GM19372 (cell line): ENCODE data around the gene SCAPER.
"Not testable (repeated sequence)": the region's sequence is repeated elsewhere in the genome, so short reads cannot be mapped to it uniquely, and the experiment has no call there.

ENCODE experiments used
- ATAC-seq: cut with Tn5 transposase; IDR thresholded peaks from one replicate; pipeline ENCODE4 v1.9.1; 2021; ENCODE audit warnings: mild to moderate bottlenecking, low read depth, moderate library complexity; ENCODE audit not compliant: unreplicated experiment

The SCAPER gene

GRCh38 chr15:76439542-76439941 is 465.6 kb downstream of the SCAPER start:
- no peak for ATAC-seq

DNA sequence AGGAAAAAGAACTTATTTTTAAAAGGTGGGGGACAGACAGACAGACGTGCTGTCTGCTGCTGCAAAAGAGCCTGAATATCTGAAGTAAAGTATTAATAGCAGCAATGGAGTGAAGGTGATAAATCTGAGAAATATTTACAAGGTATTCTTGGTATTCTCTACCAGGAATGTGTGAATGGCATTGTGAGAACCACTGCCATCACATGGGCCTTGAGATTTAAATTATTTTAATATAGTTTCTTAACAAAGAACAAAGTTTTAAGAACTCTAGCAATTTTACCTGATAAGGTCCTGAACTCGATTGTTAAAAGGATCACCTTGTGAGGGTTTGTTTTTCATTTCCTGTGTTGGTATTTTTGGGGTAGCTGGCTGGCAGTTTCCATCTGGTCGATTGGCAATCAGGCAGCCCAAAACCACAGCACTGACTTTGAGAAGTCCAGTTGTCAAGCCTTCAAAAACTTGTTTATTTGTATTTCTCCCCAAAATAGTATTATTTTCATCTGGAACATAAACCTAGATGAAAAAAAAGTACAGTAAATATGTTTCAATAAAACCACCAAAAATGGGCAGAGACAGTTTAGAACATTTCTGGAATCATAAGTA is 471.2 kb downstream of the SCAPER start:
- ATAC-seq, result no peak

DNA sequence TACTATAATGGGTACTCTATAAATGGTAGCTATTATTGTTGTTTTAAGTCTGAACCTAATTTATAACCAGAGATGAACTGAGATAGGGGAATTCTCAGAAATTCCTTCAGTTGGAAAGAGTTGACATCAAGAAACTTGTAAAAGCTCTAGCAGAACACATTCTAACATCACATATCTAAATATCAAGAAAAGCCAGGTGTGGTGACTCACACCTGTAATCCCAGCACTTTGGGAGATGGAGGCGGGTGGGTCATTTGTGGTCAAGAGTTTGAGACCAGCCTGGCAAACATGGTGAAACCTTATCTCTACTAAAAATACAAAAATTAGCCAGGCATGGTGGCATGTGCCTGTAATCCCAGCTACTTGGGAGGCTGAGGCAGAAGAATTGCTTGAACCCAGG is 472.1 kb downstream of the SCAPER start:
- ATAC-seq, result not testable (repeated sequence)

GRCh38 chr15:76432604-76433003 is 472.5 kb downstream of the SCAPER start:
- ATAC-seq, result no peak

DNA sequence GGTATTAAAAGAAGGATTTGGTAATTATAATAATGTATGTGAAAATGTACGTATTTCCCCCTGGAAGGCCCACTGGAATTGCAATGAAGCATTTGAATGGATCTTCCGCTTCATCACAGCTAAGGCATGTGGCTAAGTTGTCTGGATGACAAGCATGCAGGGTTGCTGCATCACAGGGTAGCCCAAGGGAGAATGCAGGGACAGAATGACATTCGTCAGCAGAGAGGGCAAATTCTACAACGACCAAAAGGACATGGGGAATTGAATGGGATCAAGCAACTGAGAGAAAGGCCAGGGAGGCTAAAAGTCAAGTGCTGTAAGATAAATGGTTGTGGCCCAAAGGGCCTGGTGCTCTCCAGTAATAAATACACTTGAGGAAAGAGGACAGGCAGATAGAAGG is 473.2 kb downstream of the SCAPER start:
- ATAC-seq, result no peak

GRCh38 chr15:76430711-76431110 is 474.4 kb downstream of the SCAPER start:
- ATAC-seq, result not testable (repeated sequence)

GRCh38 chr15:76429661-76430060 is 475.5 kb downstream of the SCAPER start:
- ATAC-seq, result no peak

- no peak for ATAC-seq
These were observed 478.2 kb downstream of the SCAPER start for GRCh38 chr15:76426941-76427340.

- ATAC-seq, result no peak
These were observed 486.6 kb downstream of the SCAPER start for GRCh38 chr15:76418352-76419140.

DNA sequence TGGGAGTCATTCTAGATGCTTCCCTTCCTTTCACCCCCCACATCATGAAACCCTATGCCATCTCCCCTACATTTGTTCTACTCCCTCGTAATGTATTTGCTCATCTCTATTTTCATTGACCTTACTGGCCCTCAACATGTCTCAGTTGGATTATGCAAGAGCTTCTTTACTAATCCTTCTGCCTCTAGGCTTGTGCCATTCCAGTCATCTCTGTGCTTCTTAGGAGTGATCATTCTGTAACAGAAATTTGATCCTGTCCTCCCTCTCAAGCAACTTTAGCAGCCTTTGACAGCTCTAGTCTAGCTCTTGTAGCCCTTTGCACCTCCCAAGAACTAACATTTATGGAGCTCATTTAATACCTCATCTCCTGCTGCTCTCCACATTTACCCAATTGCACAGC is 503.9 kb downstream of the SCAPER start:
- ATAC-seq, result no peak

DNA sequence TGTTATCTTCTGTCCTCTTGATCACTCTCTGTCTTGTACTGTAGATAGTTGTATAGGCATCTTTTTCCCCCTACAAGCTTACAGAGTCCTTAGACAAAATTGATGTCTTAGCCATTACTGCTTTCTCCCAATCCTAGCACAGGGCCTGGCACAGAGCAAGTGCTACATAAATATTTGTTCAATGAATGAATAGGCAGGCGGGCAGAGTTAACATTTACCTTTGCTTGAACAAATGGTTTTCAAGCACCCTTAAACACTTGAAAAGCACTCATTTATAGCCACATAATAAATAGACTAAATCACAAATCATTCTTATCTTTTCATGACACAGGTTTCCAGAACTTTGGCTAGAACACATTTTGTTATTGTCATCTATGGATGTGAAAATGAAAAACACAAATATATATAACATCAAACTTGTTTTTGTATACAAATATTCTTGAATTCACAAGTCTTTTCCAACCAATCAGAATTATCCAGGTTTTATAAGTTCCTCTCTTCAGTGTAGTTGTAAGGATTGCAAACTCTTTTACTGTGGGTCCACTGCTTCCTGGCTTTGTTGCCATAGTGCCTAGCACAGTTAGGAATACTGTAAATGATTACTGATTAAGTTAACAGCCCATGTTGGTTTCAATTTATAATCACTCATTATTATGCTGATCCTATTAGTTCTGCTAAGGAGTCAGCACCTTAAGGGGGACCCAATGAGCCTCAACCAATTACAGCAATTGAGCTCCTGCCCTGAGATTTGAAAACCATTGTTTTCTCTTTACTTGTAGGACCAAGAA is 506.6 kb downstream of the SCAPER start:
- ATAC-seq, result no peak

- ATAC-seq, result no peak
These were observed 511.5 kb downstream of the SCAPER start for GRCh38 chr15:76393614-76394013.

- ATAC-seq, result no peak
These were observed 513.3 kb downstream of the SCAPER start for GRCh38 chr15:76391847-76392246.

- ATAC-seq, result no peak
These were observed 513.8 kb downstream of the SCAPER start for GRCh38 chr15:76391309-76391708.

- ATAC-seq, result no peak
These were observed 514.6 kb downstream of the SCAPER start for GRCh38 chr15:76390571-76390970.

GRCh38 chr15:76386926-76387325 is 518.2 kb downstream of the SCAPER start:
- no peak for ATAC-seq

GRCh38 chr15:76386178-76386577 is 519.0 kb downstream of the SCAPER start:
- no peak for ATAC-seq

- no peak for ATAC-seq
These were observed 520.7 kb downstream of the SCAPER start for GRCh38 chr15:76384409-76384808.

DNA sequence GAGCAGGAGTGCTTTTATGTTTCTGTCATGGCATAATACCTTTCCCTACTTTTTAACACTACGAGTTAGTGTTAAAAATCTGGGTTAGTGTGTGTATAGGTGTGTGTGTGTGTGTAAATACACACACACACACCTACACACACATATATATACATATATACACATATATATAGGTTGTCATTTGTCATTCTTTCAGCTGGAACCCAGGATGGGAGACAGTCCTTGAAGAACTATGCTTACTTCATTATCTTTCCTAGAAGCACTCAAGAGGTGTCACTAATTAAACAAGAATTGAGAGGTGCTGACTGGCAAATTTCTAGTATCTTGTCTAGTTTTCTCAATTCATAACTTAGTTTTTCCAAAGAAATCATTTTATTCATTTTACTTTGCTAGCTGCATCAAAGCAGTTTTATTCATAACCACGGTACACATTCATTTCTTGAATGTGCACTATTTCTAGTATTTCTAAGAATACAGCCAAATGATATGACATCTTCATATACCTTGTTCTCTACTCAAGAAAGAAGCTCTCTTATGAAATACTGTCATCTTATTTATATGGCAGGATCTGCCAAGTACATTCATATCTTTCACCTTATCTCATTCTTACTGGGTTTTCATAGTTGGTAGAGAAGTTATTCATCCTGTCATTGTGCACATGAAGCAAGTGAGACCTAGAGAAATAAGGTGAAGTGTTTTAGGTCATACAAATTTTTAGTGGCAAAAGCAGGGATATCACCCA is 522.0 kb downstream of the SCAPER start:
- no peak for ATAC-seq

- ATAC-seq, result no peak
These were observed 523.8 kb downstream of the SCAPER start for GRCh38 chr15:76381366-76381765.

DNA sequence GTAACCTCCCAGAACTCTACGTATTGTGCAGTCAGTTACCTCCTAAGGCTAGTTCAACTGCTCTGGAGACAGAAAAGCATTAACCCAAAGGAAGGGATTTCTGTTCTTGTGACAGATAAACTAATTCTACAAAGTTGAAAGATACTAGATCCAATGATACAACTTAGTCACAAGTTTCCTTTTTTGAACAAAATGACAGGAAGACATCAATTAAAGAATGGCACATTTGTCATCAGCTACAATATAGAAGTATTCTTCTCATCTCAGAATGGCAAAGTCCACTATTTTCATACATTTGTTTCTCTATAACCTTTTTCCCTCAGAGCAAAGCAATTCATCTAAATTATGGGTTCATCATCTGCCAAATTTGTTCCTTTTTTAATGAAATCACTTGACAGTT is 524.9 kb downstream of the SCAPER start:
- ATAC-seq, result no peak
